Brain microvascular endothelial cell (primary cell): Measurements from ENCODE around the gene PHOX2A.
"Not testable (repeated sequence)": the region's sequence is repeated elsewhere in the genome, so short reads cannot be mapped to it uniquely, and the experiment has no call there.

ENCODE experiments used
- DNase-seq: peaks from one replicate; pipeline ENCODE4 v3.0.0-alpha.2; 2020
- H3K27ac ChIP-seq: fragments of 250-450 bp; sonication (Bioruptor Pico); 2 replicates; pipeline ENCODE4 v1.5.1; 2020; ENCODE audit warnings: mild to moderate bottlenecking, moderate library complexity
- H3K27me3 ChIP-seq: fragments of 250-450 bp; sonication (Bioruptor Pico); replicated peaks from 2 replicates; pipeline ENCODE4 v1.5.1; 2020; ENCODE audit warnings: mild to moderate bottlenecking
- H3K36me3 ChIP-seq: fragments of 250-450 bp; sonication (Bioruptor Pico); replicated peaks from 2 replicates; pipeline ENCODE4 v1.5.1; 2020; ENCODE audit warnings: mild to moderate bottlenecking
- H3K4me3 ChIP-seq: 2 replicates; pipeline ENCODE4 v1.5.1; 2011; ENCODE audit warnings: low read depth, mild to moderate bottlenecking, control low read depth, low read length, moderate library complexity
- in situ Hi-C: cut with HindIII; loops from 2 replicates; pipeline ENCODE4 v1.10.0; 2017; ENCODE audit warnings: low sequenced_read_pairs, low pct_ligation_motif_present
- TF ChIP-seq, protein P1 (sequence below): IDR thresholded peaks from 2 replicates; pipeline ENCODE4 v1.5.1; 2011; ENCODE audit warnings: low read depth, mild to moderate bottlenecking, moderate library complexity, low read length, control low read depth, inconsistent platforms; ENCODE audit errors: missing control alignments

PHOX2A gene

DNA sequence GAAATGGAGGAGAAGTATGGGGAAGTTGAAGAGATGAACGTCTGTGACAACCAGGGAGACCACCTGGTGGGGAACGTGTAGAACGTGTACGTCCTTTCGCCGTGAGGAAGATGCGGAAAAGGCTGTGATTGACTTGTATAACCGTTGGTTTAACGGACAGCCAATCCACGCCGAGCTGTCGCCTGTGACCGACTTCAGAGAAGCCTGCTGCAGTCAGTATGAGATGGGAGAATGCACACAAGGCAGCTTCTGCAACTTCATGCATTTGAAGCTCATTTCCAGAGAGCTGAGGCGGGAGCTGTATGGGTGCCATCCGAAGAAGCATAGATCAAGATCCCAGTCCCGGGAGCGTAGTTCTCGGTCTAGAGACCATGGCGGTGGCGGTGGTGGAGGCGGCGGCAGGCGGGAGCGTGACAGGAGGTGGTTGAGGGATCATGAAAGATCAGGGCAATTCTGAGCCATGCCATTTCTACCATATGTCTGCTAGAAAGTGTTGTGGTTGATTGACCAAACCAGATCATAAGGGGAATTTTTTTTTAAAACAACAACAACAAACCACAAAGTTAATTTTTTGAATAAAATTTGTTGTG lies 36.8 kb upstream of the PHOX2A start:
- Histone ChIP-seq H3K27me3 (no peaks in the 10 kb centered on the region), H3K27ac (no peak overlapping the region), H3K36me3 (no peaks in the 10 kb centered on the region), H3K4me3 (no peak overlapping the region)
- no peak for DNase-seq
- TF ChIP-seq, protein P1, sequence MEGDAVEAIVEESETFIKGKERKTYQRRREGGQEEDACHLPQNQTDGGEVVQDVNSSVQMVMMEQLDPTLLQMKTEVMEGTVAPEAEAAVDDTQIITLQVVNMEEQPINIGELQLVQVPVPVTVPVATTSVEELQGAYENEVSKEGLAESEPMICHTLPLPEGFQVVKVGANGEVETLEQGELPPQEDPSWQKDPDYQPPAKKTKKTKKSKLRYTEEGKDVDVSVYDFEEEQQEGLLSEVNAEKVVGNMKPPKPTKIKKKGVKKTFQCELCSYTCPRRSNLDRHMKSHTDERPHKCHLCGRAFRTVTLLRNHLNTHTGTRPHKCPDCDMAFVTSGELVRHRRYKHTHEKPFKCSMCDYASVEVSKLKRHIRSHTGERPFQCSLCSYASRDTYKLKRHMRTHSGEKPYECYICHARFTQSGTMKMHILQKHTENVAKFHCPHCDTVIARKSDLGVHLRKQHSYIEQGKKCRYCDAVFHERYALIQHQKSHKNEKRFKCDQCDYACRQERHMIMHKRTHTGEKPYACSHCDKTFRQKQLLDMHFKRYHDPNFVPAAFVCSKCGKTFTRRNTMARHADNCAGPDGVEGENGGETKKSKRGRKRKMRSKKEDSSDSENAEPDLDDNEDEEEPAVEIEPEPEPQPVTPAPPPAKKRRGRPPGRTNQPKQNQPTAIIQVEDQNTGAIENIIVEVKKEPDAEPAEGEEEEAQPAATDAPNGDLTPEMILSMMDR: no peak
- in situ Hi-C loops: no loop called here

DNA sequence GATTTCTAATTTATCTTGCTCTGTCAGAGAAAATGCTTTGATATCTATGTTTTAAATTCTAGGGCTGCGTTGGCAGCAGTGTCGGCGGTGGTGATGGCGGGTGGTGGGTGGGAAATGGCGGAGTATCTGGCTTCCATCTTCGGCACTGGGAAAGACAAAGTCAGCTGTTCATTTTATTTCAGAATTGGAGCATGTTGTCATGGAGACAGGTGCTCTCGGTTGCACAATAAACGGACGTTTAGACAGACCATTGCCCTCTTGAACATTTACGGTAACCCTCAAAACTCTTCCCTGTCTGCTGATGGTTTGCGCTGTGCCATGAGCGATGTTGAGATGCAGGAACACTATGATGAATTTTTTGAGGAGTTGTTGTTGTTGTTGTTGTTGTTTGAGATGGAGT lies 36.1 kb upstream of the PHOX2A start:
- TF ChIP-seq, protein P1: no peak
- in situ Hi-C loops: no loop called here
- DNase-seq: no peak
- Histone ChIP-seq H3K4me3 (no peak overlapping the region), H3K36me3 (no peaks in the 10 kb centered on the region), H3K27ac (no peak overlapping the region), H3K27me3 (no peaks in the 10 kb centered on the region)

DNA sequence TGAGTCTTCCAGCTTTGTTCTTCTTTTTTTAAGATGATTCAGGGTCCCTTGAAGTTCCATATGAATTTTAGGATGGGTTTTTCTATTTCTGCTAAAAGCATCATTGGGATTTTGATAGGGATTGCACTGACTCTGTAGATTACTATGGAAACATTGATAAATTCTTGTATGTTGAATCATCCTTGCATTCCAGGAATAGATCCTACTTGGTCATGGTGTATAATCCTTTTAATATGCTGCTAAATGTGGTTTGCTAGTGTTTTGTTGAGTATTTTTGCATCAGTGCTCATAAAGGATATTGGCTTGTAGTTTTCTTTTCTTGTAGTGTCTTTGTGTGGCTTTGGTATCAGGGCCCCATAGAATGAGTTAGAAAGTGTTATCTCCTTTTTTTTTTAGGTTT lies 34.9 kb upstream of the PHOX2A start:
- in situ Hi-C loops: no loop called here
- TF ChIP-seq, protein P1: no peak
- H3K27ac ChIP-seq: no peak overlapping the region

DNA sequence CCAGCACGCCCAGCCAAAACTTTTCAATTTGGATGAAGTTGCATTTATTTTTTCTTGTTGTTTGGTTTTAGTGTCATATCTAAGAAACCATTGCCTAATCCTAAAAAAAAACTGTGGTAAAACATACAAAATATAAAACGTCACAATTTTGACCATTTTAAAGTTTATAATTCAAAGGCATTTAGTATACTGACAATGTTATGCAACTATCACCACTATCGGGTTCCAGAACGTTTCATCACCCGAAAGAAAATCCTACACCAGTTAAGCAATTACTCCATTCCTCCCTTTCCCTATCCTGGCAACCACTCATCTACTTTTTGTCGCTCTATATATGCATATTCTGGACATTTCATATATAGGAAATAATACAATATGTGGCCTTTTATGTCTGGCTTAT lies 30.5 kb upstream of the PHOX2A start:
- no peak overlapping the region for H3K4me3 ChIP-seq
- TF ChIP-seq, protein P1: no peak
- no peaks in the 10 kb centered on the region for H3K36me3 ChIP-seq
- no peaks in the 10 kb centered on the region for H3K27me3 ChIP-seq
- no peak for DNase-seq
- H3K27ac ChIP-seq: no peak overlapping the region
- in situ Hi-C loops: no loop called here

More for the DNA sequence above, 34.9 kb upstream of the PHOX2A start:
- H3K27me3 ChIP-seq: no peaks in the 10 kb centered on the region
- DNase-seq: no peak
- H3K4me3 ChIP-seq: no peak overlapping the region
- no peaks in the 10 kb centered on the region for H3K36me3 ChIP-seq

DNA sequence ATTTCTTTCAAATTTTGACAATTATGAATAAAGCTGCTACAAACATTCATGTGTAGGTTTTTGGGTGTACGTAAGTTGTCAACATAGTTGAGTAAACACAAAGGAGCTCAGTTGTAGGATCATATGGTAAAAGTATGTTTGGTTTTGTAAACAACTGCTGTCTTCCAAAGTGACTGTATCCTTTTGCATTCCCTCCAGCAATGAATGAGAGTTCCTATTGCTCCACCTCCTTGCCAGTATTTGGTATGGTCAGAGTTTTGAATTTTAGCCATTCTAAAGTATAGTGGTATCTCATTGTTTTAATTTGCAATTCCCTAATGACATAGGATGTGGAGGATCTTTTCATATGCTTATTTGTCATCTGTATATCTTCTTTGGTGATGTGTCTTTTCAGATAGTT lies 28.0 kb upstream of the PHOX2A start:
- Histone ChIP-seq H3K27ac (no peak overlapping the region), H3K27me3 (no peaks in the 10 kb centered on the region), H3K4me3 (no peak overlapping the region), H3K36me3 (no peaks in the 10 kb centered on the region)
- DNase-seq: no peak
- TF ChIP-seq, protein P1: no peak
- in situ Hi-C loops: no loop called here

DNA sequence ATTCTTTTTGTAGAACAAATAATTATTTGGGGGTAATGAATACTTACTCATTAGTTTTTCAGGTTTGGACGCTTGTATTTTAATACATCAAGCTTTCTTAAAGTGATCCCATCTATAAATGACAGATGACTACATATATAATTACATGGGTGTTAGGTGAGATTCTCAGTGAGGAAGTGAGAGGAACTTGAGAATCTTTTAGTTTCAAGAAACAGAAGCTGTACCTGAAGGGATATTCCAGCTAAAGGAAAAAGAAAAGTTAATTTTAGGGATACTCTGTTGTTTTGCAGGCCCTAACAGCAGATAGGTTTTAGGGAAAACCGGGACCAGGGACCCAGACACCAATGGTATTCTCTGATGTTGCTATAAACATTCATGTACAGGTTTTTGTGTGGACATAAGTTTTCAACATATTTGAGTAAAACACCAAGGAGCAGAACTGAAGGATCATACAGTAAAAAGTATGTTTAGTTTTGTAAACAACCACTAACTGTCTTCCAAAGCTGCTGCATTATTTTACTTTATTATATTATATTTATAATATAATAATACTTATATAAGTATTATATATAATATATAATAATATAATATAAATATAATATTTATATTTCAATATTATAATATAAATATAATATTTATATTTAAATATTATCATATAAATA lies 24.1 kb upstream of the PHOX2A start:
- Histone ChIP-seq H3K27me3 (no peaks in the 10 kb centered on the region), H3K27ac (no peak overlapping the region), H3K4me3 (no peak overlapping the region), H3K36me3 (no peaks in the 10 kb centered on the region)
- no peak for DNase-seq
- in situ Hi-C loops: no loop called here
- TF ChIP-seq, protein P1: no peak

DNA sequence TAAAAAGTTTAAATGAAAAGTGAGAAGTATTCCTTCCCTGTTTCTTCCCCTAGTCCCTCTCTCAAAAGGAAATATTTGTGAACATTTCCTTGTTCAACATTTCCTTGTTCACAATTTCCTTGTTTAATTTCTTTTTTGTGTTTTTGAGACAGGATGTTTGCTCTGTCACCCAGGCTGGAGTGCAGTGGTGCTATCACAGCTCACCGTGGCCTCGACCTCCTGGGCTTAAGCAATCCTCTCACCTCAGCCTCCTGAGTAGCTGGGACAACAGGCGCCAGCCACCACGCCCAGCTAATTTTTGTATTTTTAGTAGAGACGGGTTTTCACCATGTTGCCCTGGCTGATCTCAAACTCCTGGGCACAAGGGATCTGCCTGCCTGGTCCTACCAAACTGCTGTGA lies 23.0 kb upstream of the PHOX2A start:
- H3K36me3 ChIP-seq, H3K4me3 ChIP-seq, H3K27ac ChIP-seq, in situ Hi-C loops, DNase-seq, H3K27me3 ChIP-seq: not testable (repeated sequence)
